Neuronal stem cell (in vitro differentiated cells): ENCODE measurements around the gene DNAH11.

Source experiments
- DNase-seq: peaks from one replicate; pipeline ENCODE4 v3.0.0-alpha.2; 2013; ENCODE audit warnings: low spot score
- H2AFZ ChIP-seq: one replicate; pipeline ENCODE4 v1.6.1; 2013; ENCODE audit warnings: mild to moderate bottlenecking, low read length, inconsistent platforms
- H2AK5ac ChIP-seq: 2 replicates; pipeline ENCODE4 v1.6.1; 2013; ENCODE audit warnings: low read depth, mild to moderate bottlenecking, inconsistent platforms, low read length, moderate library complexity, mixed read lengths
- H2BK120ac ChIP-seq: 2 replicates; pipeline ENCODE4 v1.6.1; 2013; ENCODE audit warnings: low read depth, mild to moderate bottlenecking, inconsistent platforms, low read length, moderate library complexity, mixed read lengths
- H2BK12ac ChIP-seq: one replicate; pipeline ENCODE4 v1.6.1; 2013; ENCODE audit warnings: low read length, inconsistent platforms
- H2BK15ac ChIP-seq: 2 replicates; pipeline ENCODE4 v1.6.1; 2013; ENCODE audit warnings: mild to moderate bottlenecking, low read length, inconsistent platforms, mixed read lengths
- H2BK5ac ChIP-seq: one replicate; pipeline ENCODE4 v1.6.1; 2013; ENCODE audit warnings: inconsistent platforms, mild to moderate bottlenecking, low read length, moderate library complexity
- H3K14ac ChIP-seq: one replicate; pipeline ENCODE4 v1.6.1; 2013; ENCODE audit warnings: low read length, inconsistent platforms
- H3K18ac ChIP-seq: 2 replicates; pipeline ENCODE4 v1.6.1; 2013; ENCODE audit warnings: low read length, inconsistent platforms
- H3K23ac ChIP-seq: 2 replicates; pipeline ENCODE4 v1.6.1; 2013; ENCODE audit warnings: low read depth, mild to moderate bottlenecking, mixed read lengths, low read length, inconsistent platforms; ENCODE audit not compliant: poor library complexity
- H3K27ac ChIP-seq: replicated peaks from 3 replicates; pipeline ENCODE4 v1.5.1; 2013; ENCODE audit warnings: low read length, inconsistent platforms
- H3K27me3 ChIP-seq, 3 experiments: 2 replicates each; pipeline ENCODE4 v1.6.1; 2013; ENCODE audit warnings: low read length in 3 of 3, mild to moderate bottlenecking in 2 of 3, inconsistent platforms in 1 of 3, low read depth in 1 of 3, mixed read lengths in 1 of 3, moderate library complexity in 1 of 3; ENCODE audit not compliant: control insufficient read depth in 3 of 3, insufficient read depth in 3 of 3
- H3K36me3 ChIP-seq, 2 donors: replicated peaks in 1 of 2; 2 replicates each; pipeline ENCODE4 v1.6.1; 2013; ENCODE audit warnings: low read length in 2 of 2; ENCODE audit not compliant: control insufficient read depth in 2 of 2, insufficient read depth in 2 of 2
- H3K4ac ChIP-seq: 2 replicates; pipeline ENCODE4 v1.6.1; 2013; ENCODE audit warnings: inconsistent platforms, mild to moderate bottlenecking, low read length, moderate library complexity
- H3K4me1 ChIP-seq, 2 donors: 1 replicate in 1 of 2; 2 replicates in 1 of 2; pipeline ENCODE4 v1.6.1; 2013; ENCODE audit warnings: low read length in 2 of 2, low read depth in 1 of 2; ENCODE audit not compliant: control insufficient read depth in 2 of 2, insufficient read depth in 1 of 2
- H3K4me2 ChIP-seq: one replicate; pipeline ENCODE4 v1.6.1; 2013; ENCODE audit warnings: mild to moderate bottlenecking, low read length, inconsistent platforms; ENCODE audit not compliant: insufficient read depth, poor library complexity, severe bottlenecking
- H3K4me3 ChIP-seq, 2 donors: 2 replicates each; pipeline ENCODE4 v1.5.1; 2013; ENCODE audit warnings: low read length in 2 of 2, mild to moderate bottlenecking in 2 of 2, inconsistent platforms in 1 of 2, moderate library complexity in 1 of 2
- H3K79me1 ChIP-seq: one replicate; pipeline ENCODE4 v1.6.1; 2013; ENCODE audit warnings: low read depth, mild to moderate bottlenecking, inconsistent platforms, low read length, moderate library complexity
- H3K9ac ChIP-seq: one replicate; pipeline ENCODE4 v1.6.1; 2013; ENCODE audit warnings: mild to moderate bottlenecking, low read depth, low read length, inconsistent platforms; ENCODE audit not compliant: poor library complexity
- H3K9me3 ChIP-seq, 2 donors: replicated peaks in 1 of 2; 2 replicates each; pipeline versions ENCODE3 to v1.6.1; 2013; ENCODE audit warnings: low read length in 2 of 2, mild to moderate bottlenecking in 2 of 2, inconsistent platforms in 1 of 2, low read depth in 1 of 2, mixed read lengths in 1 of 2, moderate library complexity in 1 of 2; ENCODE audit not compliant: control insufficient read depth in 2 of 2, insufficient read depth in 1 of 2
- H4K8ac ChIP-seq: one replicate; pipeline ENCODE4 v1.6.1; 2013; ENCODE audit warnings: low read depth, mild to moderate bottlenecking, inconsistent platforms, low read length, moderate library complexity
- H4K91ac ChIP-seq: one replicate; pipeline ENCODE4 v1.6.1; 2013; ENCODE audit warnings: low read length, low read depth, mild to moderate bottlenecking, inconsistent platforms; ENCODE audit not compliant: poor library complexity
- WGBS, 2 donors: extraction: QIAGEN DNeasy Blood & Tissue Kit; methylation state at CpG; one replicate each; pipeline ENCODE4 v1.1.7; 2013; ENCODE audit warnings: missing lambda C conversion rate in 2 of 2, mixed read lengths in 1 of 2; ENCODE audit not compliant: insufficient read length in 2 of 2, insufficient replicate concordance in 1 of 2; ENCODE audit errors: extremely low coverage in 2 of 2; 5-methylcytosine and 5-hydroxymethylcytosine counted together

DNAH11 gene

GRCh38 chr7:21782996-21783395, 240.2 kb downstream of the DNAH11 start:
- Histone ChIP-seq H3K9ac (no peak overlapping the region), H3K27me3 (peaks cover 0 to 26% (median 0%) of the 10 kb centered on the region in 3 experiments), H3K4me2 (no peak overlapping the region), H3K79me1 (no peaks in the 10 kb centered on the region), H3K4ac (no peak overlapping the region), H2BK12ac (no peak overlapping the region), H3K23ac (no peak overlapping the region), H3K14ac (no peak overlapping the region), H4K91ac (no peak overlapping the region), H3K27ac (no peak overlapping the region), H3K36me3 (no peaks in the 10 kb centered on the region), H2AFZ (no peak overlapping the region), H2BK15ac (no peak overlapping the region), H4K8ac (no peak overlapping the region), H3K9me3 (no peaks in the 10 kb centered on the region), H2AK5ac (no peak overlapping the region), H3K18ac (no peak overlapping the region), H3K4me3 (no peak overlapping the region), H2BK120ac (no peak overlapping the region), H2BK5ac (no peak overlapping the region), H3K4me1 (no peaks in the 10 kb centered on the region)
- no CpG with 5 or more reads among the region's 2 CpGs for WGBS, 2 donors
- DNase-seq: no peak

DNA sequence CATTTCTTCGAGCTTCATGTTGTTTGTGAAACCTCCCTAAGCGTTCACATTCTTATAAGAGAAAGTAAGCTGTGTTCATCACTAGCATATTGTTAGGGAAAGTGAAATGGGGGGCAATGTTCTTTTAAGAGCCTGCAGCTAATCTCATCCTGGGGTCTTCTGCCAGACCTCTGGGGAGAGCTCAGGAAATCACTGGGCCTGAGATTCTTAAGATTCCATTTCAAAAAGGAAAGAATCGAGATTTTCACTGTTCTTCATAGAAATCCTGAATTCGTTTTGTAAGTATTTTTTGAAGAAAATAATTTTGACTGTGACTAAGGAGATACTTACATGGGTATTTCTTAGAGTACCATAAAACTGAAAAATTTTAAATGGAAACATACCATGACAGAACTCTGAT, 242.2 kb downstream of the DNAH11 start:
- no peak overlapping the region for H2BK15ac ChIP-seq
- no peak for DNase-seq
- WGBS, 2 donors: no CpG with 5 or more reads among the region's 4 CpGs

DNA sequence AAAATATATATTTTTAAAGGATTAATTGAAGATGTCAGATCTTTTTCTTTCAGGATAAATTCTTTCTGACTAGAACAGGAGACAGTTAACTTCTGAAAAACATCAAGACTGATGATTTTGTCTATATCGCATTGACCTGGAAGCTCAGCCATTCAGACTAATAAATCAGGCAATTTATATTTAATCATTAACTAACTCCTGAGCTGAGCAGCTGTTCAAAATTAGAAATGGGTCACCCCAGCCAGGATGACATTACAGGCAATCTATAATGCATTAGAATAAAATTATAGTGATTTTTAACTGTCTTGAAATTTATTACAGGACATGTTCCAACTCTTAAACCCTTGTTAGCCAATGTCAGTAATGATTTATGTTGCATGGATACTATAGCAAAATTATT, 263.0 kb downstream of the DNAH11 start:
- no peak overlapping the region for H2AFZ ChIP-seq
- H2BK12ac ChIP-seq: no peak overlapping the region
- no peaks in the 10 kb centered on the region for H3K36me3 ChIP-seq
- H3K27me3 ChIP-seq: peaks cover 0 to 4% (median 0%) of the 10 kb centered on the region in 3 experiments
- H4K8ac ChIP-seq: no peak overlapping the region
- no peak overlapping the region for H3K4me2 ChIP-seq
- no peaks in the 10 kb centered on the region for H3K79me1 ChIP-seq
- H3K9me3 ChIP-seq: no peaks in the 10 kb centered on the region
- H3K9ac ChIP-seq: no peak overlapping the region
- no peak overlapping the region for H3K23ac ChIP-seq
- no peaks in the 10 kb centered on the region for H3K4me1 ChIP-seq
- no peak for DNase-seq
- no peak overlapping the region for H2AK5ac ChIP-seq
- H3K4me3 ChIP-seq: no peak overlapping the region
- no peak overlapping the region for H3K14ac ChIP-seq
- no peak overlapping the region for H4K91ac ChIP-seq
- H2BK5ac ChIP-seq: no peak overlapping the region
- H2BK120ac ChIP-seq: no peak overlapping the region
- no peak overlapping the region for H3K4ac ChIP-seq
- no peak overlapping the region for H2BK15ac ChIP-seq
- no CpG with 5 or more reads among the region's 1 CpG for WGBS, 2 donors
- H3K18ac ChIP-seq: no peak overlapping the region
- no peak overlapping the region for H3K27ac ChIP-seq

More for the DNA sequence above, 242.2 kb downstream of the DNAH11 start:
- no peak overlapping the region for H2AFZ ChIP-seq
- H3K9ac ChIP-seq: no peak overlapping the region
- H2BK5ac ChIP-seq: no peak overlapping the region
- no peak overlapping the region for H3K4me3 ChIP-seq
- H2AK5ac ChIP-seq: no peak overlapping the region
- H4K8ac ChIP-seq: no peak overlapping the region
- no peak overlapping the region for H2BK12ac ChIP-seq
- H3K27ac ChIP-seq: no peak overlapping the region
- H3K27me3 ChIP-seq: peaks cover 0 to 28% (median 0%) of the 10 kb centered on the region in 3 experiments
- no peak overlapping the region for H3K4me2 ChIP-seq
- no peak overlapping the region for H3K14ac ChIP-seq
- no peaks in the 10 kb centered on the region for H3K9me3 ChIP-seq
- no peak overlapping the region for H2BK120ac ChIP-seq
- H3K79me1 ChIP-seq: no peaks in the 10 kb centered on the region
- H3K18ac ChIP-seq: no peak overlapping the region
- H3K4ac ChIP-seq: no peak overlapping the region
- H3K36me3 ChIP-seq: no peaks in the 10 kb centered on the region
- no peaks in the 10 kb centered on the region for H3K4me1 ChIP-seq
- no peak overlapping the region for H3K23ac ChIP-seq
- H4K91ac ChIP-seq: no peak overlapping the region

GRCh38 chr7:21806388-21806787, 263.5 kb downstream of the DNAH11 start:
- H3K4me2 ChIP-seq: no peak overlapping the region
- H2BK12ac ChIP-seq: no peak overlapping the region
- no CpG with 5 or more reads among the region's 3 CpGs for WGBS, 2 donors
- H2AK5ac ChIP-seq: no peak overlapping the region
- H4K91ac ChIP-seq: no peak overlapping the region
- no peak overlapping the region for H4K8ac ChIP-seq
- H3K27ac ChIP-seq: no peak overlapping the region
- no peak for DNase-seq
- H2AFZ ChIP-seq: no peak overlapping the region
- no peak overlapping the region for H2BK5ac ChIP-seq
- H3K36me3 ChIP-seq: no peaks in the 10 kb centered on the region
- no peak overlapping the region for H3K4ac ChIP-seq
- H3K18ac ChIP-seq: no peak overlapping the region
- no peak overlapping the region for H2BK120ac ChIP-seq
- no peak overlapping the region for H3K9ac ChIP-seq
- H3K9me3 ChIP-seq: no peaks in the 10 kb centered on the region
- no peak overlapping the region for H2BK15ac ChIP-seq
- H3K4me3 ChIP-seq: no peak overlapping the region
- peaks cover 0 to 4% (median 0%) of the 10 kb centered on the region in 3 experiments for H3K27me3 ChIP-seq
- H3K23ac ChIP-seq: no peak overlapping the region
- no peaks in the 10 kb centered on the region for H3K4me1 ChIP-seq
- no peak overlapping the region for H3K14ac ChIP-seq
- H3K79me1 ChIP-seq: no peaks in the 10 kb centered on the region
